Fibroblast of the aortic adventitia (primary cell): ENCODE measurements around the gene INTS3. TPM values are rescaled to one million over a fixed set of nuclear protein-coding genes. Genes with fewer than 3 reads are reported as not detected.
"Not testable (repeated sequence)": the region's sequence is repeated elsewhere in the genome, so short reads cannot be mapped to it uniquely, and the experiment has no call there.

Experiments
- DNase-seq: peaks from one replicate; pipeline ENCODE4 v3.0.0-alpha.2; 2010; ENCODE audit warnings: low read depth
- H3K4me3 ChIP-seq: 2 replicates; pipeline ENCODE4 v1.5.1; 2011; ENCODE audit warnings: low read depth, mild to moderate bottlenecking, control low read depth, low read length, moderate library complexity
- CTCF ChIP-seq: IDR thresholded peaks from 2 replicates; pipeline ENCODE4 v1.5.1; 2011; ENCODE audit warnings: mild to moderate bottlenecking, low read length, control low read depth, inconsistent platforms; ENCODE audit not compliant: insufficient read depth
- total RNA-seq: library from RNA; depleted of rRNA; stranded (reverse); fragments of >200 nt; gene quantifications from 2 replicates; pipeline ENCODE4 v1.2.3, GENCODE V29; 2012; ENCODE audit warnings: low replicate concordance

INTS3 gene
- total RNA-seq, 1 donor: 55.8 TPM

- H3K4me3 ChIP-seq: no peak overlapping the region
- TF ChIP-seq CTCF: no peak
- no peak for DNase-seq
Observed at GRCh38 chr1:153705484-153705883, 22.4 kb upstream of the INTS3 start.

GRCh38 chr1:153711026-153711425, 16.8 kb upstream of the INTS3 start:
- no peak for TF ChIP-seq CTCF
- no peak overlapping the region for H3K4me3 ChIP-seq
- no peak for DNase-seq

- not testable (repeated sequence) for DNase-seq
Observed at GRCh38 chr1:153716211-153716610, 11.6 kb upstream of the INTS3 start.

GRCh38 chr1:153717330-153717729, 10.5 kb upstream of the INTS3 start:
- no peak for TF ChIP-seq CTCF
- H3K4me3 ChIP-seq: no peak overlapping the region
- no peak for DNase-seq

More at GRCh38 chr1:153716211-153716610, 11.6 kb upstream of the INTS3 start:
- H3K4me3 ChIP-seq: not testable (repeated sequence)

GRCh38 chr1:153723687-153724086, 4.2 kb upstream of the INTS3 start:
- no peak for TF ChIP-seq CTCF
- no peak overlapping the region for H3K4me3 ChIP-seq
- DNase-seq: no peak

GRCh38 chr1:153724634-153725033, 3.2 kb upstream of the INTS3 start:
- DNase-seq, H3K4me3 ChIP-seq: not testable (repeated sequence)

GRCh38 chr1:153728305-153729066, 636 bp downstream of the INTS3 start:
- no peak for TF ChIP-seq CTCF
- DNase-seq: peak; percentile 52
- H3K4me3 ChIP-seq: peak overlapping the region; percentile 95

- no peak overlapping the region for H3K4me3 ChIP-seq
- no peak for TF ChIP-seq CTCF
Observed at GRCh38 chr1:153730468-153730988, 2.7 kb downstream of the INTS3 start.

More at GRCh38 chr1:153730468-153730988, 2.7 kb downstream of the INTS3 start:
- no peak for DNase-seq
